Endothelial cell of umbilical vein (primary cell): ENCODE results near the gene KCTD13. TPM values are rescaled to one million over a fixed set of nuclear protein-coding genes. Genes with fewer than 3 reads are reported as not detected.

Experiments
- BruUV-seq: library from RNA; stranded (reverse); fragments of 400-500 nt; replicated peaks from 2 replicates; lab custom pipeline; 2021; lab: Mats Ljungman, UMichigan
- CTCF ChIA-PET: fragments of 300-600, 350-600 bp; sonication (Branson Sonifier 250); formaldehyde crosslinking; loops from one replicate; lab custom pipeline; 2021; ENCODE audit warnings: antibody characterized with exemption, inconsistent platforms; lab: Charles Lee
- POLR2A ChIA-PET: fragments of 300-600, 350-600 bp; sonication (Branson Sonifier 250); formaldehyde crosslinking; loops from one replicate; lab custom pipeline; 2021; ENCODE audit warnings: antibody characterized with exemption, inconsistent platforms; lab: Charles Lee
- DNase-seq: peaks from one replicate; pipeline ENCODE4 v3.0.0-alpha.2; 2011; ENCODE audit warnings: low read depth, low spot score
- FAIRE-seq: peaks from 2 replicates; lab custom pipeline; 2011; peaks lifted over from hg19 to GRCh38; lab: Jason Lieb, UNC
- H2AFZ ChIP-seq: 2 replicates; pipeline ENCODE4 v1.6.0; 2012; ENCODE audit warnings: low read depth, low read length, control low read depth, inconsistent platforms
- H3K27ac ChIP-seq: 2 replicates; pipeline ENCODE4 v1.5.1; 2011; ENCODE audit warnings: low read depth, mild to moderate bottlenecking, control low read depth, low read length, moderate library complexity; ENCODE audit not compliant: insufficient read depth
- H3K27me3 ChIP-seq, 2 experiments: 2 replicates each; pipeline versions ENCODE4 v1.6.0 to v1.6.1; 2011; ENCODE audit warnings: low read length in 2 of 2, mixed read lengths in 1 of 2; ENCODE audit not compliant: control insufficient read depth in 2 of 2, insufficient read depth in 2 of 2
- H3K36me3 ChIP-seq, 2 experiments: 2 replicates in 1 of 2; 3 replicates in 1 of 2; pipeline ENCODE4 v1.5.1; 2011; ENCODE audit warnings: low read length in 2 of 2, mild to moderate bottlenecking in 1 of 2, moderate library complexity in 1 of 2; ENCODE audit not compliant: control insufficient read depth in 2 of 2, insufficient read depth in 2 of 2; ENCODE audit errors: extremely low read depth in 1 of 2
- H3K4me1 ChIP-seq: 3 replicates; pipeline ENCODE4 v1.5.1; 2011; ENCODE audit warnings: mild to moderate bottlenecking, low read length; ENCODE audit not compliant: control insufficient read depth, insufficient read depth; ENCODE audit errors: extremely low read depth
- H3K4me2 ChIP-seq: 2 replicates; pipeline ENCODE4 v1.6.1; 2011; ENCODE audit warnings: low read length, control low read depth, mixed read lengths; ENCODE audit not compliant: insufficient read depth
- H3K4me3 ChIP-seq, 3 experiments: fragments of 200-600 bp in 1 of 3; sonication (generic), shearing (Covaris generic) in 1 of 3; replicated peaks in 1 of 3; 2 replicates each; pipeline ENCODE4 v1.5.1; 2011 to 2016; ENCODE audit warnings: control low read depth in 3 of 3, low read length in 3 of 3, mild to moderate bottlenecking in 2 of 3, inconsistent platforms in 1 of 3, low read depth in 1 of 3, moderate library complexity in 1 of 3; ENCODE audit not compliant: insufficient read depth in 1 of 3
- H3K79me2 ChIP-seq: 2 replicates; pipeline ENCODE4 v1.6.0; 2012; ENCODE audit warnings: low read length, inconsistent platforms; ENCODE audit not compliant: control insufficient read depth, insufficient read depth
- H3K9ac ChIP-seq: replicated peaks from 2 replicates; pipeline ENCODE3; 2011; ENCODE audit warnings: low read length, control low read depth; ENCODE audit not compliant: insufficient read depth; ENCODE audit errors: extremely low read depth
- H3K9me1 ChIP-seq: replicated peaks from 3 replicates; pipeline ENCODE4 v1.6.0; 2011; ENCODE audit warnings: mild to moderate bottlenecking, low read length; ENCODE audit not compliant: control insufficient read depth, insufficient read depth; ENCODE audit errors: extremely low read depth
- H3K9me3 ChIP-seq: replicated peaks from 2 replicates; pipeline ENCODE4 v1.5.1; 2012; ENCODE audit warnings: low read length, inconsistent platforms; ENCODE audit not compliant: control insufficient read depth, insufficient read depth
- H4K20me1 ChIP-seq: replicated peaks from 2 replicates; pipeline ENCODE3; 2011; ENCODE audit warnings: mild to moderate bottlenecking, low read length; ENCODE audit not compliant: control insufficient read depth, insufficient read depth; ENCODE audit errors: extremely low read depth
- CTCF ChIP-seq, 2 donors: IDR thresholded peaks; 1 replicate in 1 of 2; 2 replicates in 1 of 2; pipeline ENCODE4 v1.5.1; 2011; ENCODE audit warnings: low read length in 2 of 2, mild to moderate bottlenecking in 2 of 2, moderate library complexity in 2 of 2, control low read depth in 1 of 2, inconsistent platforms in 1 of 2, low read depth in 1 of 2; ENCODE audit not compliant: insufficient read depth in 1 of 2; ENCODE audit errors: extremely low read depth in 1 of 2
- MAX ChIP-seq: IDR thresholded peaks from 2 replicates; pipeline ENCODE4 v1.6.1; 2011; ENCODE audit not compliant: insufficient read depth, insufficient read length
- MYC ChIP-seq: IDR thresholded peaks from one replicate; pipeline ENCODE4 v1.6.1; 2011; ENCODE audit warnings: mild to moderate bottlenecking, low read depth, low read length
- POLR2AphosphoS5 ChIP-seq: IDR thresholded peaks from 2 replicates; pipeline ENCODE4 v1.6.1; 2012; ENCODE audit warnings: low read depth, mild to moderate bottlenecking, control low read depth, low read length, moderate library complexity; ENCODE audit not compliant: insufficient read depth
- dilution Hi-C: fragments of 300-500 bp; cut with MboI; formaldehyde crosslinking; loops from one replicate; pipeline ENCODE4 v1.15.0; 2019; ENCODE audit warnings: low sequenced_read_pairs; ENCODE audit not compliant: extremely low pct_ligation_motif_present
- intact Hi-C: fragments of 100-400 bp; cut with micrococcal nuclease; formaldehyde crosslinking; loops from one replicate; pipeline ENCODE4 v1.10.0; 2022
- polyA plus RNA-seq, 4 experiments: library from polyadenylated mRNA; depleted of rRNA in 3 of 4; stranded (reverse) in 3 of 4; unstranded in 1 of 4; fragments of >200 nt; gene quantifications; 2 replicates each; pipeline versions ENCODE4 v1.2.1 to v1.2.3, GENCODE V29; 2011 to 2012; ENCODE audit warnings: missing spikeins in 1 of 4
- total RNA-seq: library from RNA; stranded (reverse); gene quantifications from 2 replicates; pipeline ENCODE4 v1.2.3, GENCODE V29; 2021

Gene KCTD13
- total and polyA plus RNA-seq, 2 donors (not counting 3 experiments of a cell fraction or from before 2014, with no cell fraction given): 22.6 to 24.2 TPM

DNA sequence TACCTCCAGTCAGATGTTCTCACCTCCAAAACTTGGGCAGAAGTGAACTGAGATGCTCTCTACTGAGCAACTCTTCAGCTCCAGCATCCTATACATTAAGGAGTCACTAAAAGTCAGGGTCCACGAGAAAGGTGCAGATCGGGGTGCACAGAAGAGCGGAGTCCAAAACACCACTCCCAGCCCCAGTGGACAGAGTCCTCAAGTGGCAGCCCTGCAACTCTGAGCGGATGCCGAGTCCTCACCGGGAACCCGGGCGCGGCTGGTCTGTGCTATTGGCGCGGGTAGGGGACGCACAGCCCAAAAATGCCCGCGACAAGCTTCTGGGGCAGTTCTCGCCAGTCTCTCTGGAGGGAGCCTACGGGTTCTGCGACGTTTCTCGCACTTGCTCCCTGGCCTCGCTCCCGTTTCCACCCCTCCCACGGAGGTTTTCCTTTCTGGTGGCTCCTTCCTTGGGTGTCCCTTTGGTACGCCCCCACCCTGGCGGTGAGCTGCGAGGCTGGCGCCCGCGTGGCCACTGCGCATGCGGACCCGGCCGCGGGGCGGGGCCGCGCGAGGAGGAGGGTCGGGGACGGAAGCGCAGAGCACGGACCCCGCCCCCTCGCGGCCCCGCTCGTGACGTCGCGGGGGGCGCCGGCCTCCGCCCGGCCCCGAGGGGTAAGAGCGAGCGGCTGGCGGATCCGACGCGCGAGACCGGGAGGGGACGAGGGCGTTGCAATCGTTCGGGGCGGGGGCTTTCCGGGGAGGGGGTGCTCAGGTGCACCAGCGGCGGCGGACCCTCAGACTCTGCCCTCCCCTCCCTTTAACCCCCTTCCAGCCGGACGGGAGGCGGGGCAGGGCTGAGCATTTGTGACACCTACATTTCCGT, 35.7 kb upstream of the KCTD13 start, which contains the start of gene TMEM219:
TMEM219 (plus strand) TSS at position 601 of the 865 bp plus-strand sequence. CDS start 1,065 bp downstream, outside the sequence.
- Histone ChIP-seq H3K9me1 (no peaks in the 10 kb centered on the region), H3K27ac (peak within 1 kb of the TSS; percentile 70), H4K20me1 (no peaks in the 10 kb centered on the region), H2AFZ (peak within 1 kb of the TSS; percentile 88), H3K4me2 (peak within 1 kb of the TSS; percentile 93), H3K79me2 (peaks cover 2% of the 10 kb centered on the region), H3K27me3 (no peaks in the 10 kb centered on the region), H3K4me1 (peaks cover 15% of the 10 kb centered on the region), H3K4me3 (peak within 1 kb of the TSS; percentile 63 to 82 (median 76)), H3K36me3 (no peaks in the 10 kb centered on the region), H3K9me3 (no peaks in the 10 kb centered on the region), H3K9ac (peak within 1 kb of the TSS; percentile 83)
- CTCF ChIA-PET: interaction anchor here (0.5 to 3.8 kb wide), 18 partner anchors 8 to 261 kb away, joined by 3 to 16 read pairs (median 5); partner anchors contain the start of genes ASPHD1, KCTD13 and TAOK2
- no peak for TF ChIP-seq MAX
- peak; percentile 27 to 43 for TF ChIP-seq CTCF (IDR thresholded peaks at IDR 0.05; ENCODE audit: extremely low read depth in 1 of 2, insufficient read depth in 1 of 2, low read depth in 1 of 2, low read length in 2 of 2)
- peak; percentile 83 for TF ChIP-seq POLR2AphosphoS5
- no peak for TF ChIP-seq MYC
- POLR2A ChIA-PET: interaction anchor here (2.9 kb wide), 1 partner anchor 12 kb away, joined by 14 read pairs; the partner anchor contains the start of gene TAOK2
- intact Hi-C loops (loop anchor here (1.0 kb wide), 3 partner anchors 12 to 98 kb away; partner anchors contain the start of genes CDIPT, HIRIP3 and TAOK2), dilution Hi-C loops (no loop called here)
- DNase-seq (peak; percentile 92), FAIRE-seq (peak; percentile 35)
- no TSS peak for BruUV-seq
